ENCODE results near the gene KAZALD1.

DNA sequence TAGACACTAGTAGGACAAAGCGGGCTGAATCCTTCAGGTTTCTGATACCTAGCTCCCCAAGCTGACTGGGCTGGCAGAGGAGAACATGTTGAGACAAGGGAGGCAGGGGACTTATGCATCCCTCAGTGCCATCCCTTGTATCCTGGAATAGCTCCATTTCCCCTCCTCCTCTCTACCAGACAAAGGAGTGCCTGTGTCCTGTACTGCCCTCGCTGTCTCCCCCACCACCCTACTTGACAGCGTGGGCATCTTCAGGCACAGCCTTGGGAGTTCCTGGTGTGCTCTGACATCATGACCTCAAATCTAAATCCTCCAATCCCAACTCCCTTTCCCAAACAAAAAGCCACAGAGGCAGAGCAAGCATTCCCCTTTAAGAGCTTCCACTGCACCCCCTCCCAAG lies 21.7 kb upstream of the KAZALD1 start:
- TF ChIP-seq, protein P1, sequence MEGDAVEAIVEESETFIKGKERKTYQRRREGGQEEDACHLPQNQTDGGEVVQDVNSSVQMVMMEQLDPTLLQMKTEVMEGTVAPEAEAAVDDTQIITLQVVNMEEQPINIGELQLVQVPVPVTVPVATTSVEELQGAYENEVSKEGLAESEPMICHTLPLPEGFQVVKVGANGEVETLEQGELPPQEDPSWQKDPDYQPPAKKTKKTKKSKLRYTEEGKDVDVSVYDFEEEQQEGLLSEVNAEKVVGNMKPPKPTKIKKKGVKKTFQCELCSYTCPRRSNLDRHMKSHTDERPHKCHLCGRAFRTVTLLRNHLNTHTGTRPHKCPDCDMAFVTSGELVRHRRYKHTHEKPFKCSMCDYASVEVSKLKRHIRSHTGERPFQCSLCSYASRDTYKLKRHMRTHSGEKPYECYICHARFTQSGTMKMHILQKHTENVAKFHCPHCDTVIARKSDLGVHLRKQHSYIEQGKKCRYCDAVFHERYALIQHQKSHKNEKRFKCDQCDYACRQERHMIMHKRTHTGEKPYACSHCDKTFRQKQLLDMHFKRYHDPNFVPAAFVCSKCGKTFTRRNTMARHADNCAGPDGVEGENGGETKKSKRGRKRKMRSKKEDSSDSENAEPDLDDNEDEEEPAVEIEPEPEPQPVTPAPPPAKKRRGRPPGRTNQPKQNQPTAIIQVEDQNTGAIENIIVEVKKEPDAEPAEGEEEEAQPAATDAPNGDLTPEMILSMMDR (IDR thresholded peaks at IDR 0.05): no peak
- TF ChIP-seq POLR2A (IDR thresholded peaks at IDR 0.05): no peak
